Body of pancreas (tissue), 4 donors: ENCODE measurements around the gene TBL1XR1.
"Not testable (repeated sequence)": the region's sequence is repeated elsewhere in the genome, so short reads cannot be mapped to it uniquely, and the experiment has no call there.

Experiments used
- POLR2A ChIP-seq, 3 donors: fragments of 450-650 bp; IDR thresholded peaks; one replicate each; pipeline ENCODE4 v1.6.1; 2016; ENCODE audit warnings: antibody characterized with exemption in 3 of 3, mild to moderate bottlenecking in 2 of 3
- TF ChIP-seq, protein P1 (sequence below), 7 experiments: fragments of 450-650 bp in 4 of 7; fragments of 200-600 bp in 3 of 7; sonication (generic) in 3 of 7; IDR thresholded peaks; one replicate each; pipeline ENCODE4 v1.5.1; 2016 to 2019; ENCODE audit warnings: antibody characterized with exemption in 7 of 7

- TF ChIP-seq, protein P1, sequence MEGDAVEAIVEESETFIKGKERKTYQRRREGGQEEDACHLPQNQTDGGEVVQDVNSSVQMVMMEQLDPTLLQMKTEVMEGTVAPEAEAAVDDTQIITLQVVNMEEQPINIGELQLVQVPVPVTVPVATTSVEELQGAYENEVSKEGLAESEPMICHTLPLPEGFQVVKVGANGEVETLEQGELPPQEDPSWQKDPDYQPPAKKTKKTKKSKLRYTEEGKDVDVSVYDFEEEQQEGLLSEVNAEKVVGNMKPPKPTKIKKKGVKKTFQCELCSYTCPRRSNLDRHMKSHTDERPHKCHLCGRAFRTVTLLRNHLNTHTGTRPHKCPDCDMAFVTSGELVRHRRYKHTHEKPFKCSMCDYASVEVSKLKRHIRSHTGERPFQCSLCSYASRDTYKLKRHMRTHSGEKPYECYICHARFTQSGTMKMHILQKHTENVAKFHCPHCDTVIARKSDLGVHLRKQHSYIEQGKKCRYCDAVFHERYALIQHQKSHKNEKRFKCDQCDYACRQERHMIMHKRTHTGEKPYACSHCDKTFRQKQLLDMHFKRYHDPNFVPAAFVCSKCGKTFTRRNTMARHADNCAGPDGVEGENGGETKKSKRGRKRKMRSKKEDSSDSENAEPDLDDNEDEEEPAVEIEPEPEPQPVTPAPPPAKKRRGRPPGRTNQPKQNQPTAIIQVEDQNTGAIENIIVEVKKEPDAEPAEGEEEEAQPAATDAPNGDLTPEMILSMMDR (IDR thresholded peaks at IDR 0.05) = not testable (repeated sequence)
- TF ChIP-seq POLR2A (IDR thresholded peaks at IDR 0.05) = not testable (repeated sequence)
These were observed 35.7 kb downstream of the TBL1XR1 start for GRCh38 chr3:177161603-177162002.
